Lower leg skin (tissue), 4 donors: Measurements from ENCODE around the gene ACO2. TPM values are rescaled to one million over a fixed set of nuclear protein-coding genes. Genes with fewer than 3 reads are reported as not detected.

ENCODE experiments used
- DNase-seq, 2 donors: peaks; one replicate each; pipeline ENCODE4 v3.0.0-alpha.2; 2019; ENCODE audit warnings: low spot score in 2 of 2
- H3K4me3 ChIP-seq: fragments of 200-600 bp; sonication (generic); 2 replicates; pipeline ENCODE4 v1.5.1; 2017; ENCODE audit warnings: mild to moderate bottlenecking, low read depth; ENCODE audit not compliant: poor library complexity, severe bottlenecking
- POLR2A ChIP-seq, 2 donors: fragments of 450-650 bp; IDR thresholded peaks; one replicate each; pipeline ENCODE4 v1.6.1; 2016 to 2017; ENCODE audit warnings: antibody characterized with exemption in 2 of 2, mild to moderate bottlenecking in 1 of 2, moderate library complexity in 1 of 2
- WGBS, 2 donors: methylation state at CpG; one replicate each; pipeline ENCODE4 v1.1.5; 2018; 5-methylcytosine and 5-hydroxymethylcytosine counted together
- intact Hi-C: fragments of 100-400 bp; cut with DNase I; formaldehyde crosslinking; loops from one replicate; pipeline ENCODE4 v1.15.0; 2023; ENCODE audit warnings: low total_unique reads
- total RNA-seq, 4 donors: library from RNA; depleted of rRNA; stranded (reverse); fragments of >200 nt; gene quantifications; one replicate each; pipeline ENCODE4 v1.1.0, GENCODE V29; 2016
- TF ChIP-seq, protein P1 (sequence below), 3 donors: fragments of 450-650 bp; IDR thresholded peaks; one replicate each; pipeline ENCODE4 v1.5.1; 2016; ENCODE audit warnings: antibody characterized with exemption in 3 of 3, mild to moderate bottlenecking in 3 of 3, moderate library complexity in 2 of 3

ACO2 gene
- total RNA-seq, 4 donors from 2014 or later, result 64.0 to 103 (median 83.1) TPM

DNA sequence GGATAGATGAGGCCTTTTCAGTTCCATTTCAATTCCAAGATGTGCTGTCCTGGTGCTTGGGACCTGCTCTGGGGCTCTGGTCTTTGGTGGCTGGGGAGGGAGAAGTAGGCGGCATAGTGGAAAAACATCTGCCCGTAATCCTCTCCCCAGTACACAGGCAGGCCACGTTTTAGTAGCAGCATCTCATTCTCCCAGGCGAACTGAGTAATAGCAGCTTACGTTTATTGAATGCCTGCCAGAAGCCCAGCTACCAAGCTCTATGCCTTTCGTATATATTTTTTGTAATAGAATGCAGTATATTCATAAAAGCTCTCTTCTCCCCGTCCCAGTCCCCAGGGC lies 11.4 kb downstream of the ACO2 start:
- H3K4me3 ChIP-seq, result no peak overlapping the region
- intact Hi-C loops, result no loop called here
- DNase-seq, result no peak
- no peak for TF ChIP-seq POLR2A (IDR thresholded peaks at IDR 0.05)
- TF ChIP-seq, protein P1, sequence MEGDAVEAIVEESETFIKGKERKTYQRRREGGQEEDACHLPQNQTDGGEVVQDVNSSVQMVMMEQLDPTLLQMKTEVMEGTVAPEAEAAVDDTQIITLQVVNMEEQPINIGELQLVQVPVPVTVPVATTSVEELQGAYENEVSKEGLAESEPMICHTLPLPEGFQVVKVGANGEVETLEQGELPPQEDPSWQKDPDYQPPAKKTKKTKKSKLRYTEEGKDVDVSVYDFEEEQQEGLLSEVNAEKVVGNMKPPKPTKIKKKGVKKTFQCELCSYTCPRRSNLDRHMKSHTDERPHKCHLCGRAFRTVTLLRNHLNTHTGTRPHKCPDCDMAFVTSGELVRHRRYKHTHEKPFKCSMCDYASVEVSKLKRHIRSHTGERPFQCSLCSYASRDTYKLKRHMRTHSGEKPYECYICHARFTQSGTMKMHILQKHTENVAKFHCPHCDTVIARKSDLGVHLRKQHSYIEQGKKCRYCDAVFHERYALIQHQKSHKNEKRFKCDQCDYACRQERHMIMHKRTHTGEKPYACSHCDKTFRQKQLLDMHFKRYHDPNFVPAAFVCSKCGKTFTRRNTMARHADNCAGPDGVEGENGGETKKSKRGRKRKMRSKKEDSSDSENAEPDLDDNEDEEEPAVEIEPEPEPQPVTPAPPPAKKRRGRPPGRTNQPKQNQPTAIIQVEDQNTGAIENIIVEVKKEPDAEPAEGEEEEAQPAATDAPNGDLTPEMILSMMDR (IDR thresholded peaks at IDR 0.05), result no peak
- 60 to 63% methylated on average over 7 of the region's 7 CpGs for WGBS, 2 donors

DNA sequence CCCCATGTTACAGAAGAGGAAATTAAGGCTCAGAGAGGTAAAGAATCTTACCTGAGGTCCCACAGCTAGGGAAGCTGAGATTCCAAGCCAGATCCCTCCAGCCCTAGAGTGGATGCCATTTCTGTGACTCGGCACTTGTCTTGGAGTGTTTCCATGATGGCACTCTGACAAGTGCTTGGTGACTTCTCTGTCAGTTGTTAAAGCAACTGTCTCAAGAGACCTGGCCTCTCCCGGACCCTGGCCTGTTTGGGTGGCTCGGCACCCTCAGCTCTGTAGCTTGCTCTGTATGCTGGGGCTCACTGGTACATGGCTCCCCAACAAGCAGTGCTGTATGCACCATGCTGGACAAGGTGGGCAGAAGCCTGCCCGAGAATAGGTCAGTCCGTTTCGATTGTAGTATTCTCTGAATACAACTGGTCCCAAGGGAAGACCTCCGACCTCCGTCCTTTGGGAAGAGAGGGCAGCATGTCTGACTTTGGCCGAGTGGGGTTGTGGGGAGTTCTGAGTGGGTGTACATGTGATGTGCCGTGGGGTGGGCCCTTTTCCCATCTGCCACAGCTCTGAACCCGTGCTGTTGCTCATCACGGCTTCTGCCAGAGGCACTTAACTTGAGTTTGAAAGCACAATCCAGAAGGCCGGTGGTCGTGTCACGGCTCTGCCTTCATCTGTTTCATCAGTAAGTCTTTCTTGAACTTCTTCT lies 12.4 kb downstream of the ACO2 start:
- H3K4me3 ChIP-seq, result no peak overlapping the region
- TF ChIP-seq POLR2A (IDR thresholded peaks at IDR 0.05), result no peak
- TF ChIP-seq, protein P1 (IDR thresholded peaks at IDR 0.05), result no peak
- intact Hi-C loops, result no loop called here
- no peak for DNase-seq
- WGBS, 2 donors, result 69 to 75% methylated on average over 15 of the region's 15 CpGs

GRCh38 chr22:41481925-41482318 lies 13.0 kb downstream of the ACO2 start:
- WGBS, 2 donors, result 60 to 63% methylated on average over 5 of the region's 5 CpGs
- DNase-seq, result no peak
- H3K4me3 ChIP-seq, result no peak overlapping the region
- TF ChIP-seq POLR2A (IDR thresholded peaks at IDR 0.05), result no peak
- TF ChIP-seq, protein P1 (IDR thresholded peaks at IDR 0.05), result no peak
- intact Hi-C loops, result no loop called here

DNA sequence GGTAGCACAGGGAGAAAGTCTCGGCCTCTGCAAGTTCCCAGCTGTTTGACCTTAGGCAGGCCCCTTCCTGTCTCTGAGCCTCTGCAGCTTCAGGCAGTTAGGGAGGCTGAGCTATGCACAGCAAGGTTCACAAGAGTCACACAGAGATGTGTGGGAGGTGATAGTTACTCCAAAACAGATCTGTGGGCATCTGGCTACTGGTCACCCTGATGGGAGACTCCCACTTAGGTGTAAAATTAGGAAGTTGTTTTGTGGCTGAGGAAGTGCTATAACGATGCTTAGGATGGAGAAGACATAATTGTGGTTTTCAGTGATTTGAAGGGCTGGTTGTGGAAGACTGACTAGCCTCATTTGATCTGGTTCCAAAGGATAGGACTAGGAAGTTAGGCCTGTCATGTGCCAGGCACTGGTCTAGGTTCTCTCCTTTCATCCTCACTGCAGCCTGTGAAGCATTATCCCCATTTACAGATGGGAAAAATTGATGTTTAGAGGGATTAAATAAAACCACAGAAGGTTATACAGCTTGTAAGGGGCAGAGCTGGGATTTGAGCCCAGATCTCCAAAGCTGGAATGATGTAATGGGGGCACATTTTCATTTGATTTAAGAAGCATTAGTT lies 13.5 kb downstream of the ACO2 start:
- intact Hi-C loops, result no loop called here
- TF ChIP-seq, protein P1 (IDR thresholded peaks at IDR 0.05), result no peak
- TF ChIP-seq POLR2A (IDR thresholded peaks at IDR 0.05), result no peak
- WGBS, 2 donors, result 36 to 40% methylated on average over 2 of the region's 2 CpGs
- no peak overlapping the region for H3K4me3 ChIP-seq
- DNase-seq, result no peak

GRCh38 chr22:41485033-41485432 lies 16.1 kb downstream of the ACO2 start:
- intact Hi-C loops, result no loop called here
- TF ChIP-seq, protein P1 (IDR thresholded peaks at IDR 0.05), result no peak
- no peak for TF ChIP-seq POLR2A (IDR thresholded peaks at IDR 0.05)
- 47 to 63% methylated on average over 7 of the region's 7 CpGs for WGBS, 2 donors
- no peak for DNase-seq
- H3K4me3 ChIP-seq, result no peak overlapping the region
